ENCODE data around the gene LRRK2. TPM values are rescaled to one million over a fixed set of nuclear protein-coding genes. Genes with fewer than 3 reads are reported as not detected.

Gene LRRK2
- total and polyA plus RNA-seq, 3 experiments from 2014 or later, result 0.31 TPM; not detected in 1

DNA sequence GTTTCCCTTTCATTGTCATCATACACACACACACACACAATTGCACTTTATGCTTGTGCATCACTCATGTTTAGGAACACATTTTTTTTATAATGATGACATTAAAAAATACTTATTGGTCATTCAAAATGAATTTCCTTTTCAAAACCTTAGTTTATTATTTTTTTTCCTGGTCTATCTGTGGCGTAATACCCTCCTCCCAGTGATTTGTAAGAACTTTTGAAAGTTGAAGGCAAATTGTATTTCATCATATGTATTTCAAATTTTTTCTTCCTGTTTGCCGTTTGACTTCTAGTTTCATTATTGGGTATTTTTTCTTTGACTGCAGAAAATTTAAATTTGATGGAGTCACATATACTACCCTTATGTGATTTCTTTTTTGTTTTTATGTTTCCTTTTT is 2.5 kb upstream of the LRRK2 start:
- H3K4me1 ChIP-seq (ENCODE audit: insufficient read depth, low read length), result no peaks in the 10 kb centered on the region
- no peaks in the 10 kb centered on the region for H3K36me3 ChIP-seq (ENCODE audit: insufficient read depth, low read length)
- peaks cover 14 to 32% of the 10 kb centered on the region in 2 donors for H3K27me3 Mint-ChIP-seq
- peaks cover 4% of the 10 kb centered on the region for H3K27me3 ChIP-seq (ENCODE audit: insufficient read depth, low read length, poor library complexity, severe bottlenecking)
- ChIA-PET CTCF (no interaction called here), POLR2A (no interaction called here)
- H3K27ac ChIP-seq (ENCODE audit: low read depth, low read length), result no peak overlapping the region
- peaks cover 0 to 4% (median 0%) of the 10 kb centered on the region in 3 donors for H3K36me3 Mint-ChIP-seq
- H3K4me1 Mint-ChIP-seq, result peaks cover 13 to 29% (median 16%) of the 10 kb centered on the region in 3 donors
- H3K4me3 Mint-ChIP-seq, result no peak overlapping the region
- H3K4me3 ChIP-seq (ENCODE audit: low read length), result no peak overlapping the region
- DNase-seq, result no peak
- H3K9me3 ChIP-seq (ENCODE audit: low read length), result no peaks in the 10 kb centered on the region
- no peak overlapping the region for H3K27ac Mint-ChIP-seq
- peaks cover 0 to 5% (median 3%) of the 10 kb centered on the region in 5 donors for H3K9me3 Mint-ChIP-seq

GRCh38 chr12:40223646-40224045 is 1.2 kb upstream of the LRRK2 start:
- H3K9me3 ChIP-seq (ENCODE audit: low read length), result no peaks in the 10 kb centered on the region
- peak overlapping the region in 6 of 7 donors; percentile 56 to 81 (median 68) for H3K4me3 Mint-ChIP-seq
- H3K9me3 Mint-ChIP-seq, result peaks cover 2 to 9% (median 5%) of the 10 kb centered on the region in 5 donors
- no peak overlapping the region for H3K27ac ChIP-seq (ENCODE audit: low read depth, low read length)
- peaks cover 0 to 4% (median 0%) of the 10 kb centered on the region in 3 donors for H3K36me3 Mint-ChIP-seq
- H3K4me3 ChIP-seq (ENCODE audit: low read length), result no peak overlapping the region
- no peaks in the 10 kb centered on the region for H3K36me3 ChIP-seq (ENCODE audit: insufficient read depth, low read length)
- peaks cover 4% of the 10 kb centered on the region for H3K27me3 ChIP-seq (ENCODE audit: insufficient read depth, low read length, poor library complexity, severe bottlenecking)
- no peak for DNase-seq
- peak overlapping the region in 3 of 8 donors; percentile 19 to 82 (median 38) for H3K27ac Mint-ChIP-seq
- no peaks in the 10 kb centered on the region for H3K4me1 ChIP-seq (ENCODE audit: insufficient read depth, low read length)
- H3K27me3 Mint-ChIP-seq, result peaks cover 14 to 34% of the 10 kb centered on the region in 2 donors
- POLR2A ChIA-PET, result no interaction called here
- H3K4me1 Mint-ChIP-seq, result peaks cover 13 to 29% (median 16%) of the 10 kb centered on the region in 3 donors
- CTCF ChIA-PET, result no interaction called here

- H3K4me1 Mint-ChIP-seq, result peaks cover 13 to 29% (median 16%) of the 10 kb centered on the region in 3 donors
- CTCF ChIA-PET, result no interaction called here
- H3K27ac ChIP-seq (ENCODE audit: low read depth, low read length), result no peak overlapping the region
Observed at GRCh38 chr12:40225337-40225983, 663 bp downstream of the LRRK2 start.

DNA sequence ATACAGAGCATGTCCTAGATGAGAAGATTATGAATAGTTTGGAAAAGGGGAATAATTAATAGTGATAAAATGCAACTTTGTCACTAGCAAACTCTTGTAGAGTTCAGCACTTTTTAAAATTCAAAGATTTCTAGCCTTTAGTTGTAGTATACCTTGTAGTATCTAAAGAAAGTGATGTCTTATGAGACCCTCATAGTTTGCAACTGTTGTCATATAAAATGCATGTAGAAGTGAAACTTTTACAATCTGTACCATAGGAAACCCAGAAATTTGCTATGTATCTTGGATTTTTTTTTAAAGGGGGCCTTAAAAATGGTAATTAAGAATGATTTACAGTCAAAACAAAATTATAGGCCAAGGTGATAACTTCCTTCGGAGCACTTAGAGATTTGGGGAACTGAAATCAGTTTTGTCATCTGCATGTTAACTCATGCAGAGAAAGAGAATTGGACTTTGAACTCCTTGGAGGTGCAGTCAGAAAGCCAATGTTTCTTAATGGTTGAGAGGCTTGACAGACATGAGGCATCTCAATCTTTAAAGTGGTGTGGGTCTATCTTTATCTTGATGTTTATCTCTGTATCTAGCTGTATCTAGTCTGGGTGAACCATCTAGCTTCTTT is 1.3 kb downstream of the LRRK2 start:
- Mint-ChIP-seq H3K27me3 (peaks cover 12 to 34% of the 10 kb centered on the region in 2 donors), H3K4me3 (peak overlapping the region in 3 of 7 donors; percentile 48 to 71 (median 65)), H3K9me3 (peaks cover 2 to 9% (median 5%) of the 10 kb centered on the region in 5 donors), H3K36me3 (peaks cover 0 to 4% (median 0%) of the 10 kb centered on the region in 3 donors), H3K27ac (no peak overlapping the region), H3K4me1 (peaks cover 13 to 29% (median 16%) of the 10 kb centered on the region in 3 donors)
- ChIA-PET CTCF (no interaction called here), POLR2A (no interaction called here)
- Histone ChIP-seq H3K4me1 (ENCODE audit: insufficient read depth, low read length) (no peaks in the 10 kb centered on the region), H3K4me3 (ENCODE audit: low read length) (no peak overlapping the region), H3K27ac (ENCODE audit: low read depth, low read length) (no peak overlapping the region), H3K27me3 (ENCODE audit: insufficient read depth, low read length, poor library complexity, severe bottlenecking) (peaks cover 4% of the 10 kb centered on the region), H3K9me3 (ENCODE audit: low read length) (no peaks in the 10 kb centered on the region), H3K36me3 (ENCODE audit: insufficient read depth, low read length) (no peaks in the 10 kb centered on the region)
- no peak for DNase-seq

More at GRCh38 chr12:40225337-40225983, 663 bp downstream of the LRRK2 start:
- Mint-ChIP-seq H3K27me3 (peaks cover 12 to 34% of the 10 kb centered on the region in 2 donors), H3K27ac (peak overlapping the region in 3 of 8 donors; percentile 27 to 33 (median 29)), H3K9me3 (peaks cover 2 to 9% (median 5%) of the 10 kb centered on the region in 5 donors), H3K36me3 (peaks cover 0 to 4% (median 0%) of the 10 kb centered on the region in 3 donors), H3K4me3 (peak overlapping the region; percentile 58 to 81 (median 68))
- peaks cover 4% of the 10 kb centered on the region for H3K27me3 ChIP-seq (ENCODE audit: insufficient read depth, low read length, poor library complexity, severe bottlenecking)
- H3K9me3 ChIP-seq (ENCODE audit: low read length), result no peaks in the 10 kb centered on the region
- H3K4me3 ChIP-seq (ENCODE audit: low read length), result no peak overlapping the region
- H3K4me1 ChIP-seq (ENCODE audit: insufficient read depth, low read length), result no peaks in the 10 kb centered on the region
- no peak for DNase-seq
- POLR2A ChIA-PET, result interaction anchor here (0.7 kb wide), 2 partner anchors 33 to 117 kb away, joined by 3 to 5 read pairs; no protein-coding TSS in a partner anchor
- H3K36me3 ChIP-seq (ENCODE audit: insufficient read depth, low read length), result no peaks in the 10 kb centered on the region

DNA sequence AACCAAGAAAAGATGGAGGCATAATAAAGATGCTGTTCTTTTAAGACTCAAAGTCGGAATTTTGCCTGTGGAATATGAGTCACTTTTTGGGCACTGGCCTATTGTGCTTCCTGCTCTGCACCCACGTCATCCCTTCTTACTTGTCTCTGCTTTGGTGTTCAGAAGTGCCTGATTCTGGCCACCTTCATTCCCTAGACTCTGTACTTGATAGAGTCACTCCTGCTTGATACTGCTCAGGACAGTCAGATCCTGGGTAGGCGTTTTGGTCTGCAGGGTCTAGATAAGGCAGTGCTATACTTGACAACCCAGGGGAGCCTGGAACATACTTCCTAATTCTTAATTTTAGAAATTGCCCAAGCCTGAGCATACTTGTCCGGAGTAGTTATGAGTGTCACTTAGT is 1.9 kb downstream of the LRRK2 start:
- peaks cover 2 to 9% (median 5%) of the 10 kb centered on the region in 5 donors for H3K9me3 Mint-ChIP-seq
- ChIA-PET POLR2A (no interaction called here), CTCF (no interaction called here)
- no peak overlapping the region for H3K27ac Mint-ChIP-seq
- no peak for DNase-seq
- H3K4me1 Mint-ChIP-seq, result peaks cover 13 to 29% (median 16%) of the 10 kb centered on the region in 3 donors
- Histone ChIP-seq H3K27ac (ENCODE audit: low read depth, low read length) (no peak overlapping the region), H3K4me1 (ENCODE audit: insufficient read depth, low read length) (no peaks in the 10 kb centered on the region), H3K9me3 (ENCODE audit: low read length) (no peaks in the 10 kb centered on the region), H3K4me3 (ENCODE audit: low read length) (no peak overlapping the region), H3K27me3 (ENCODE audit: insufficient read depth, low read length, poor library complexity, severe bottlenecking) (peaks cover 4% of the 10 kb centered on the region), H3K36me3 (ENCODE audit: insufficient read depth, low read length) (no peaks in the 10 kb centered on the region)
- peaks cover 0 to 4% (median 0%) of the 10 kb centered on the region in 3 donors for H3K36me3 Mint-ChIP-seq
- H3K27me3 Mint-ChIP-seq, result peaks cover 13 to 34% of the 10 kb centered on the region in 2 donors
- H3K4me3 Mint-ChIP-seq, result no peak overlapping the region

DNA sequence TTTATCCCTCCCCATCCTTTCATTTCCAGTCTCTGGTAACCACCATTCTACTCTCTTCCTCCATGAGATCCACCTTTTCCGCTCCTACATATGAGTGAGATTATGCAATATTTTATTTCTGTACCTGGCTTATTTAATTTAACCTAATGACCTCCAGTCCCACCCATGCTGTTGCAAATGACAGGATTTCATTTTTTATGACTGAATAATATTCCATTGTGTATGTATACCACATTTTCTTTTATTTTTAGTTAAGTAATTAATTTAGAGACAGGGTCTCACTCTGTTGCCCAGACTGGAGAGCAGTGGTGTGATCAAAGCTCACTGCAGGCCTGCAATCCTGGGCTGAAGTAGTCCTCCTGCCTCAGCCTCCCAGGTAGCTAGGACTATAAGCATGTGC is 2.6 kb downstream of the LRRK2 start:
- CTCF ChIA-PET, result no interaction called here
- H3K9me3 Mint-ChIP-seq, result peaks cover 2 to 9% (median 5%) of the 10 kb centered on the region in 5 donors
- H3K36me3 Mint-ChIP-seq, result peaks cover 0 to 4% (median 0%) of the 10 kb centered on the region in 3 donors
- Histone ChIP-seq H3K4me3 (ENCODE audit: low read length) (no peak overlapping the region), H3K36me3 (ENCODE audit: insufficient read depth, low read length) (no peaks in the 10 kb centered on the region), H3K27ac (ENCODE audit: low read depth, low read length) (no peak overlapping the region), H3K27me3 (ENCODE audit: insufficient read depth, low read length, poor library complexity, severe bottlenecking) (peaks cover 4% of the 10 kb centered on the region), H3K4me1 (ENCODE audit: insufficient read depth, low read length) (no peaks in the 10 kb centered on the region), H3K9me3 (ENCODE audit: low read length) (no peaks in the 10 kb centered on the region)
- no peak overlapping the region for H3K4me3 Mint-ChIP-seq
- POLR2A ChIA-PET, result no interaction called here
- peaks cover 16 to 37% of the 10 kb centered on the region in 2 donors for H3K27me3 Mint-ChIP-seq
- peaks cover 13 to 29% (median 16%) of the 10 kb centered on the region in 3 donors for H3K4me1 Mint-ChIP-seq
- H3K27ac Mint-ChIP-seq, result no peak overlapping the region
- no peak for DNase-seq

DNA sequence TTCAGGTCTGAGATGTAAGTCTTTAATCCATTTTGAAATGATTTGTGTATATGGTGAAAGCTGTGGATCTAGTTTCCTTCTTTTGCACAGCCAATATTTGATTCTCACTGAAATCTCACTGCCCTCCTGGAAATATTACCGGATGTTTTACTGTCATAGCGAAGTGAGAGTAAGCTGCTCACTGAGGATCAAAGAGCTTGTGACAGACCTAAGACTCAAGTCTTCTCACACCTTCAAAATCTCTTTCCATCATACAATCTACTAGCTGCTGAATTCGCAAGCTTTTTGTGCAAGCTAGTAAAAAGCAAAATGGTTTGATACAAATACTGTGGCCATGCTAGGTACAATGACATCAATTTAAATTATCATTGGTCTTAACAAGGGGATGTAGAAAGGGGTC is 3.9 kb downstream of the LRRK2 start:
- Mint-ChIP-seq H3K4me3 (no peak overlapping the region), H3K4me1 (peaks cover 13 to 25% (median 16%) of the 10 kb centered on the region in 3 donors), H3K27me3 (peaks cover 16 to 30% of the 10 kb centered on the region in 2 donors), H3K27ac (no peak overlapping the region), H3K9me3 (peaks cover 2 to 9% (median 5%) of the 10 kb centered on the region in 5 donors), H3K36me3 (peaks cover 0 to 4% (median 0%) of the 10 kb centered on the region in 3 donors)
- POLR2A ChIA-PET, result no interaction called here
- CTCF ChIA-PET, result no interaction called here
- Histone ChIP-seq H3K4me3 (ENCODE audit: low read length) (no peak overlapping the region), H3K36me3 (ENCODE audit: insufficient read depth, low read length) (no peaks in the 10 kb centered on the region), H3K4me1 (ENCODE audit: insufficient read depth, low read length) (no peaks in the 10 kb centered on the region), H3K27me3 (ENCODE audit: insufficient read depth, low read length, poor library complexity, severe bottlenecking) (peaks cover 4% of the 10 kb centered on the region), H3K27ac (ENCODE audit: low read depth, low read length) (no peak overlapping the region), H3K9me3 (ENCODE audit: low read length) (no peaks in the 10 kb centered on the region)
- DNase-seq, result no peak
